GM12878 (cell line): ENCODE data around the gene PHF1. TPM values are rescaled to one million over a fixed set of nuclear protein-coding genes. Genes with fewer than 3 reads are reported as not detected.

Source experiments
- ATAC-seq: fragments of 200-7000 bp; cut with Tn5 transposase; 3 replicates; pipeline ENCODE4 v1.9.1; 2020; ENCODE audit warnings: mild to moderate bottlenecking, moderate library complexity
- BruUV-seq: library from RNA; stranded (reverse); fragments of 400-500 nt; replicated peaks from 2 replicates; lab custom pipeline; 2021; lab: Mats Ljungman, UMichigan
- CTCF ChIA-PET: fragments of 300-600 bp; sonication (Branson Sonifier 250); formaldehyde crosslinking; extraction: SDS; loops from one replicate; lab custom pipeline; 2021; ENCODE audit warnings: inconsistent platforms; lab: Yijun Ruan, JAX
- POLR2A ChIA-PET: fragments of 350-600 bp; formaldehyde crosslinking; extraction: SDS; loops from one replicate; lab custom pipeline; 2021; ENCODE audit warnings: inconsistent platforms; lab: Charles Lee
- RAD21 ChIA-PET: fragments of 300-600 bp; sonication (Branson Sonifier 250); formaldehyde crosslinking; loops from one replicate; lab custom pipeline; 2023; ENCODE audit warnings: antibody characterized with exemption; ENCODE audit not compliant: unreplicated experiment; lab: Charles Lee
- SMC1A ChIA-PET: fragments of 300-600 bp; sonication (Branson Sonifier 250); formaldehyde crosslinking; loops from one replicate; lab custom pipeline; 2023; ENCODE audit not compliant: unreplicated experiment, uncharacterized antibody; lab: Charles Lee
- DNase-seq: peaks from one replicate; pipeline ENCODE4 v3.0.0-alpha.2; 2011; ENCODE audit warnings: low read depth, low spot score
- FAIRE-seq: peaks from 3 replicates; lab custom pipeline; 2011; peaks lifted over from hg19 to GRCh38; lab: Jason Lieb, UNC
- H2AFZ ChIP-seq: 2 replicates; pipeline ENCODE4 v1.6.0; 2011; ENCODE audit warnings: low read depth, low read length, control low read depth; ENCODE audit not compliant: control insufficient read depth
- H3K27ac ChIP-seq: 2 replicates; pipeline ENCODE4 v1.5.1; 2011; ENCODE audit warnings: control low read depth; ENCODE audit not compliant: control insufficient read depth, insufficient read depth
- H3K27me3 ChIP-seq, 2 experiments: replicated peaks in 1 of 2; 2 replicates each; pipeline versions ENCODE4 v1.6.0 to v1.6.1; 2011; ENCODE audit warnings: low read length in 1 of 2; ENCODE audit not compliant: control insufficient read depth in 2 of 2, insufficient read depth in 2 of 2
- H3K36me3 ChIP-seq, 2 experiments: 2 replicates each; pipeline ENCODE4 v1.5.1; 2011; ENCODE audit warnings: low read length in 1 of 2; ENCODE audit not compliant: control insufficient read depth in 2 of 2, insufficient read depth in 2 of 2
- H3K4me1 ChIP-seq: 2 replicates; pipeline ENCODE4 v1.6.1; 2011; ENCODE audit warnings: mild to moderate bottlenecking, low read length, moderate library complexity, mixed read lengths; ENCODE audit not compliant: control insufficient read depth, insufficient read depth
- H3K4me2 ChIP-seq: 2 replicates; pipeline ENCODE4 v1.6.0; 2011; ENCODE audit warnings: control low read depth; ENCODE audit not compliant: control insufficient read depth, insufficient read depth
- H3K4me3 ChIP-seq: fragments of 200-600 bp; sonication (generic); 2 replicates; pipeline ENCODE4 v1.5.1; 2016
- H3K79me2 ChIP-seq: 2 replicates; pipeline ENCODE4 v1.6.0; 2011; ENCODE audit warnings: low read length; ENCODE audit not compliant: control insufficient read depth, insufficient read depth
- H3K9ac ChIP-seq: 2 replicates; pipeline ENCODE4 v1.8.0; 2011; ENCODE audit warnings: low read length, control low read depth, mixed read lengths; ENCODE audit not compliant: control insufficient read depth, insufficient read depth
- H3K9me3 ChIP-seq: replicated peaks from 3 replicates; pipeline ENCODE4 v1.5.1; 2011; ENCODE audit warnings: mild to moderate bottlenecking, low read length; ENCODE audit not compliant: control insufficient read depth, insufficient read depth
- H4K20me1 ChIP-seq: 2 replicates; pipeline ENCODE4 v1.6.0; 2011; ENCODE audit not compliant: control insufficient read depth, insufficient read depth
- POLR2AphosphoS2 ChIP-seq: IDR thresholded peaks from 2 replicates; pipeline ENCODE4 v1.6.1; 2011; ENCODE audit warnings: low read depth, mild to moderate bottlenecking, low read length, improper control_type of control experiment, moderate library complexity
- POLR2AphosphoS5 ChIP-seq: IDR thresholded peaks from 2 replicates; pipeline ENCODE4 v1.6.1; 2011; ENCODE audit warnings: mild to moderate bottlenecking, low read length, inconsistent platforms
- RELB ChIP-seq: fragments of 450-650 bp; IDR thresholded peaks from 2 replicates; pipeline ENCODE4 v1.6.1; 2017; ENCODE audit warnings: low read depth, mild to moderate bottlenecking, moderate library complexity
- TBL1XR1 ChIP-seq: IDR thresholded peaks from 2 replicates; pipeline ENCODE4 v1.6.1; 2012; ENCODE audit warnings: low read depth, low read length, improper control_type of control experiment
- WGBS: methylation state at CpG from one replicate; pipeline ENCODE4 v1.1.6; 2016; ENCODE audit warnings: low lambda C conversion rate; ENCODE audit not compliant: insufficient replicate concordance, insufficient coverage; ENCODE audit errors: missing lambda C conversion rate; 5-methylcytosine and 5-hydroxymethylcytosine counted together
- in situ Hi-C: fragments of 300-500 bp; cut with MboI; formaldehyde crosslinking; loops from 9 replicates; pipeline ENCODE4 v1.14.3; 2018; ENCODE audit warnings: mixed read lengths
- intact Hi-C: fragments of 100-400 bp; cut with micrococcal nuclease; formaldehyde crosslinking; loops from one replicate; pipeline ENCODE4 v1.14.2; 2022; ENCODE audit not compliant: unreplicated experiment
- polyA plus RNA-seq, 11 experiments: library from polyadenylated mRNA; depleted of rRNA in 4 of 11; unstranded in 6 of 11; stranded (reverse) in 5 of 11; fragments of >200 nt; fragmentation: Nextera tagmentation in 4 of 11; fragmentation: Illumina TruSeq in 1 of 11; extraction: Ambion mirVana in 4 of 11; extraction: Trizol in 1 of 11; gene quantifications; 1 replicate in 1 of 11; 2 replicates in 10 of 11; pipeline versions ENCODE4 v1.2.1 to v1.2.3, GENCODE V29; 2011 to 2016; ENCODE audit warnings: inconsistent platforms in 2 of 11, missing spikeins in 2 of 11, low read depth in 1 of 11
- total RNA-seq, 4 experiments: library from RNA; depleted of rRNA in 3 of 4; stranded (reverse); fragments of >200 nt in 3 of 4; fragmentation: Illumina TruSeq in 1 of 4; extraction: Trizol in 1 of 4; gene quantifications; 2 replicates each; pipeline versions ENCODE4 v1.2.1 to v1.2.3, GENCODE V29; 2013 to 2021

The PHF1 gene
- total and polyA plus RNA-seq, 10 of the 15 experiments (the other 5 are each of a cell fraction or from before 2014, with no cell fraction given), result 1.3 to 17.8 (median 6.2) TPM

DNA sequence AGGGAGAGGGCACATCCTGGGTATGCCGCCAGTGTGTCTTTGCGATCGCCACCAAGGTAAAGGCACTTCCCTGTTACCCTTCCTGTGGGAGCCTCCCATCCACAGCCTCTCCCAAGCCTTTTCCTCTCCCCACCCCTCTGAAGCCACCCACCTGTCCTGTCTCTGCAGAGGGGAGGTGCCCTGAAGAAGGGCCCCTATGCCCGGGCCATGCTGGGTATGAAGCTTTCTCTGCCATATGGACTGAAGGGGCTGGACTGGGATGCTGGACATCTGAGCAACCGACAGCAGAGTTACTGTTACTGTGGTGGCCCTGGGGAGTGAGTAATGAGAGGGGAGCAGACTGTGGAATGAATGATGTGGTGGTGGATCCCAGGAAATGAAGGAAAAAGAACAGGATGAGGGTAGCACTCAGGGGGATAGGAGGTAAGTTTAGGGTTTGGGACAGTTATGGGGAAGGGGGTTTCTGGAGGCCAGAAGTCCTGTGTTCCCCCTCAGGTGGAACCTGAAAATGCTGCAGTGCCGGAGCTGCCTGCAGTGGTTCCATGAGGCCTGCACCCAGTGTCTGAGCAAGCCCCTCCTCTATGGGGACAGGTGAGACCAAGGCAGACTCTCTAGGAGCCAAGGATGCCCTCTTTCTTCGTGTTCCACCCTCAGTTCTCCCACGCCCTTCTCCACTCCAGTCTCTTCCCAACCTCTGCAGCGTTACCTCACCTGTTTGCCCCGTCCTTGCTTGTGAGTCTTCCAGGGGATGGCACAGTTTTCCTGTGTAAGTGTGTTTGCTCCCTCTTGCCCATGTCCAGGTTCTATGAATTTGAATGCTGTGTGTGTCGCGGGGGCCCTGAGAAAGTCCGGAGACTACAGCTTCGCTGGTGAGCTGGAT is 2.7 kb downstream of the PHF1 start:
- Histone ChIP-seq H3K9ac (no peak overlapping the region), H2AFZ (no peak overlapping the region), H3K27ac (no peak overlapping the region), H3K79me2 (peaks cover 32% of the 10 kb centered on the region), H3K9me3 (no peaks in the 10 kb centered on the region), H3K4me1 (peaks cover 23% of the 10 kb centered on the region), H3K36me3 (peaks cover 0 to 4% of the 10 kb centered on the region in 2 experiments; a peak in 2 of 4 replicates), H3K4me3 (no peak overlapping the region), H3K27me3 (no peaks in the 10 kb centered on the region), H4K20me1 (no peaks in the 10 kb centered on the region; the same call in 1 of the 2 replicates), H3K4me2 (no peak overlapping the region)
- RAD21 ChIA-PET, result no interaction called here
- POLR2A ChIA-PET, result no interaction called here
- CTCF ChIA-PET, result interaction anchor here (1.3 to 5.3 kb wide), 4 partner anchors 12 to 77 kb away, joined by 3 to 25 read pairs (median 6); no protein-coding TSS in a partner anchor
- DNase-seq (no peak), ATAC-seq (no peak), FAIRE-seq (no peak)
- BruUV-seq, result no TSS peak
- SMC1A ChIA-PET, result no interaction called here
- intact Hi-C loops (no loop called here), in situ Hi-C loops (no loop called here)
- 91% methylated on average over 14 of the region's 14 CpGs for WGBS
- TF ChIP-seq POLR2AphosphoS5 (0 out of 2 replicates have a peak, but pooled peaks have one; percentile 23), POLR2AphosphoS2 (peak; percentile 22; the same call in 1 of the 2 replicates), TBL1XR1 (no peak), RELB (no peak)
